Activated CD8-positive, alpha-beta memory T cell treated with anti-CD3 and anti-CD28 coated beads for 1 hour (primary cell): ENCODE measurements around the gene GREB1.

Source experiments
- DNase-seq, 2 donors: peaks; one replicate each; pipeline ENCODE4 v3.0.0-alpha.2; 2020; ENCODE audit warnings: low read depth in 1 of 2; ENCODE audit errors: extremely low read depth in 1 of 2

The GREB1 gene

GRCh38 chr2:11509657-11510360, 24.0 kb upstream of the GREB1 start:
- DNase-seq, result no peak

GRCh38 chr2:11512431-11512830, 21.4 kb upstream of the GREB1 start:
- DNase-seq, result no peak

- no peak for DNase-seq
Observed at GRCh38 chr2:11513319-11513718, 20.5 kb upstream of the GREB1 start.

DNA sequence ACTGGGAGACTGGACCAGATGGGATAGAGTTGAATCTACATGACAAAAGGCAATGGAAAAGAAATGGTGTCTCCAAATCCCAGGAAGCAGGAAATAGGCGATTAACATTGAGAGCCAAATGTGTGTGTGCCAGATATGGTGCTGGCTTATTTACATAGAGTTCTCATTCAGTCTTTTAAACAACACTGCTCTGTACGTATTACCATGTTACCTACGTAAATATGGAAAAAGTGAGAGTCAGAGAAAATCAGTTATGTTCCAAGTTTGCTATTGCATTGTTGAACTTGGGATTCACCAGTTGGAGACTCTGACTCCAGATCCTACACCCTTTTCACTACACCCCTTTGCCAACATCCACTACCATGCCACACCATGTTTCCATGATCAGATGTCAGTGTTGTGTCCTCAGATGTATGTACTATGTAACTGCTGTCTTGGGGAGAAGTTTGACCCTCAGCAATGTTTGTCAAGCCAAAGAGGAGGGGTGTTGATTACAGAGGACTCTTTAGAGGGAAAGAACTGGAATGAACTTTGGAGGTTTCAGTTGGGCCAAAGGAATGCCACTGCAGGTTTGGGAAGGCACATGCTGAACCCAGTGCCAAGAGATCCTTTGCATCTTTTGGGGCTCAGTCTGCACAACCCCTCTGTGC, 19.6 kb upstream of the GREB1 start:
- no peak for DNase-seq

GRCh38 chr2:11514904-11515303, 18.9 kb upstream of the GREB1 start:
- DNase-seq, result no peak

DNA sequence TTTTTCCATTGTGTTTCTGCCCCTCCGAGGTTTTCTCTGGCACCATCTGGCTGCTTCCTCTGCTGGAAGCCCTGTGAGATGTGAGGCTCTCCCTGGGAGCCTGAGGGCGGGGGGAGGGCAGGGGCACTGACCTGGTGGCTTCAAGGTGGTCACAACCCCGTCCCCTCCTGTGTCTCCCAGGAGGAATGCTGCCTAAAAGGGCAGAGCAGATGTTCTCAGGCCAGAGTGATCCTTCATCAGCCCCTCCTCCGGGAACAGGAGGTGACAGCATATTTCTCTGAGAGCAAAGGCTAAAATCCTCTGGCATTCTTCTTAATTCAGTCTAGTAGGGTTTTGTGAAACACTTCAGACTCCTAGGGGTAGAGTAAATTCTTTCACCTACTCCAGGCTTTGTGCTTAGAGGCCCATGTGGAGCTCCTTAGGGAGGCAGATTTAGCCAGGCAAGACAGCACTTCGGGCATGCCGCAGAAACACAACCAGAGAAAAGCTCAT, 18.3 kb upstream of the GREB1 start:
- no peak for DNase-seq

DNA sequence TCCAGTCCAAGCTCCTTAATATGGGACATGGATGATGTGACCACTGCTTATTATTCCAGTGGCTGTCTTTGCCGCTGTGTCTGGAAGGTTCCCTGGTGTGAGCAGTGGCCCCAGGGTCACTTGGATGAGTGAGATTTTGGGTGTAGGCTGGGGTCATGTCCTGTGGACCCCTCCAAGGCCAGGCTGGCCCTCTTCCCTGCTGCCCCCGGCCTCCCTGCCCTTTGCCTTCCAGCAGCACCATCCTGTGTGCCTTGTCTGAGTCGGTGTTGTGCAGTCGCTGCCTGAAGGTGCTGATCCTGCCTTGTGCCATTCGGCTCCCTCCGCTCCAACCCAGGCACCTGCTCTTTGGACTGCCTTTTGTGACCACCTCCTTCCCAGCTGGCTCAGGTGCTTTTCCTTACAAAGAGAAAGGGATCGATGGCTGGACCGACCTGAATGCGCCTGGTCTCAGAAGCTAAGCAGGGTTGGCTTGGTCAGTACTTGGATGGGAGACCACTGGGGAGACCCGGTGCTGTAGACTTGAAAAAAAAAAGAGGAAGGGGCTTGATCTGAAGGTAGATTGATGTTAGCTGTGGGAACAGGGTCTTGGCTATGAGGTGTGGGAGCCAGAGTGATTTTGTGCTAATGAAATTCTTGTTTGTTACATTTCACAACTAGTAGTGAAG, 16.7 kb upstream of the GREB1 start:
- no peak for DNase-seq

GRCh38 chr2:11517906-11518305, 15.9 kb upstream of the GREB1 start:
- no peak for DNase-seq

DNA sequence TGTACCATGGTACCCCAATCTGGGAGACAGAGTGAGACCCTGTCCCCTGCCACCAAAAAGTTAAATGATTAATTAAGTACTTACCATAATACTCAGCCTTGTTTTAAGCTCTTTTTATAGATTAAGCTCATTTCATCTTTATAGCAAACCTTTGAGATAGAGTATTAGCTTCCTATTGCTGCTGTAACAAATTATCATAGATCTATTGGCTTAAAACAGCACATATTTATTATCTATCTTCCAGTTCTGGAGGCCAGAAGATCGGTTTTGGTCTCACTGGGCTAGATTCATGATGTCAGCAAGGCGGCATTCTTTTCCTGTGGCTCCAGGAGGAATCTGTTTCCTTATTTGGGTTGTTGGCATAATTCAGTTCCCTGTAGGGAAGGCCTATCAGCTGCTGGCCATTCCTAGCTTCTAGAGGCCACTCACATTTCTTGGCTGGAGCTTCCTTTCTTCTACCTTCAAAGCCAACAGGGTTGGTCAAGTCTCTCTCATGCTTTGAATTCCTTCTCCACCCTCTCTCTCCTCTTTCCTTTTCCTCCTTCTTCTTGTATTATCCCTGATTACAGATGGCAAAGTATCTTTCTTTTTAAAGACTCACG, 13.7 kb upstream of the GREB1 start:
- no peak for DNase-seq

DNA sequence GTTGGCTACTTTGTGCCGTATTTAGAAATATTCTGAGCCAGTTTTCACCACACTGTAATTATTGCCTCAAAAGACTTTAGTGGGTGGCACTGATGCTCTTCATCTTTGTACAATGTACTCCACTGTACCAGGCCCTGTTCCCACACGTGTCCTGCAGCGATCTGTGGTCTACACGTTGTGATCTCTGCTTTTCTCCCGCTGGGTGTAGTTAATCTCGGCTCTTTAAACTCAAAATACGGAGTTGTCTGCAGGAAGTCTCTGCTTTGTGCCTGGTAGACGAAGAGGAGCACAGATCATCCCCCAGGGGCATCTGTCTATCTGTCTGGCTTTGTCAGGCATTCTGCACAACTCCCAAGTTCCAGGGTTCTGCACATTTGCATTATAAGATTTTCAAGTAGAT, 12.1 kb upstream of the GREB1 start:
- no peak for DNase-seq

GRCh38 chr2:11524470-11524869, 9.4 kb upstream of the GREB1 start:
- DNase-seq, result no peak

DNA sequence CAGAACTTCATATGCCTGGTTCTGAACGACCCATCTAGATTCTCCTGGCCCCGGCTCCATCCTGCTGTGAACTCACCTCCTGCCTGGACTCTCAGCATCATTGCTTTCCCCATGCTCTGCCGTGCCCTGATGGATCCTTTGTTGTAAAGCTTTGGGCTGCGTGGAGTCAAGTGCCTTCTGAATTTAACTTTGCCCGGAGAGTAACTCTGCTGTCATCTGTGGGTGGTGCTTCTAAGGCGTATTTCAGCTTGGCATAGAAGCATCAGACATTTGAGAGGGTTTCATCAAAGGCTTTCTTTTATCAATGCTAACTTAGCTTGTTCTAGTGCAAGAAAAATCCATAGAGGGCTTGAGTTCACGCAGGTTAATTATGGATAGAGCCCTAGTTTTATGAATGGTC, 8.1 kb upstream of the GREB1 start:
- no peak for DNase-seq

DNA sequence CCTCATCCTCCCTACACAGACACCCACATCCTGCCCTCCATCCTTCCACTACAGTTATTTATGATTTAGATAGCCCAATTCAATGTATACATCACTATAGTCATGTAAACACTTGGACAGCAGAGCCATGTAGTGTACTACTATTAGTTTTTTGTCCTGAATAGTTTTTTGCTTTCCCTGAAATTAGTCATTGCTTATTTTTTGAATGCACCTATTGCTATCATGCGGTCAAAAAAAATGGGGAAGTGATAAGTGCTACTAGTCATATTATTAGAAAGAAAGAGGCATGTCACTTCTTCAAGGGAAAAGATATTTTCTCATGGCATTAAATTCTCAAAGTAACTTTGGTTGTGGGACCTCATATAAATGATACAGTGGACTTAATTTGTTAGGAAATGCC, 6.8 kb upstream of the GREB1 start:
- no peak for DNase-seq

- DNase-seq, result no peak
Observed at GRCh38 chr2:11528228-11528627, 5.6 kb upstream of the GREB1 start.

- DNase-seq, result no peak
Observed at GRCh38 chr2:11530864-11531465, 2.9 kb upstream of the GREB1 start.

- no peak for DNase-seq
Observed at GRCh38 chr2:11532416-11533055, 1.3 kb upstream of the GREB1 start.

- no peak for DNase-seq
Observed at GRCh38 chr2:11534071-11534745, 363 bp downstream of the GREB1 start.

GRCh38 chr2:11534746-11535484, 1.1 kb downstream of the GREB1 start:
- no peak for DNase-seq

DNA sequence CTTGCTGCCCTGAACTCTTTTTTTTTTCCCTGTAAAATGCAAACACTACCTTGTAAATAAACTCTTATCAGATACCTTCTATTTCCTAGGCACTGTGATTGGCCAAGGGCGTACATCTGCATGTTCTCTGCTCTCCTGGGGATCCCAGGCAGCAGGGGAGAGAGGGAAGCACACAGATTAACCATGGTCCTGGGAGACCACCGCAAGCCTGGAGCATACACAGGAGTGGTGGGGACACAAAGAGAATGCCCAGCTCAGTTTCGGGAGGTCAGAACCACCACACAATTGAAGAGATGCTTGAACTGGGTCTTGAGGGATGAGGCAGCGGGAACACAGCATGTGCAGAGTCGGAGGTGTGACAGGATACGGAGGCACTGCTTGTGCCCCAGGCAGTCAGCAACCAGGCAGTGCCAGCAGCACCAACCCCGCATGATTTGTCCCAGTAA, 2.1 kb downstream of the GREB1 start:
- DNase-seq, result no peak
